Thyroid gland (tissue), 4 donors: ENCODE data around the gene TCEAL4.

ENCODE experiments used
- POLR2A ChIP-seq, 2 donors: fragments of 450-650 bp; IDR thresholded peaks; one replicate each; pipeline ENCODE4 v1.6.1; 2017; ENCODE audit warnings: antibody characterized with exemption in 2 of 2, mild to moderate bottlenecking in 2 of 2, moderate library complexity in 1 of 2
- TF ChIP-seq, protein P1 (sequence below), 6 experiments: fragments of 200-600 bp in 3 of 6; fragments of 450-650 bp in 3 of 6; sonication (generic) in 3 of 6; IDR thresholded peaks; one replicate each; pipeline ENCODE4 v1.5.1; 2016 to 2019; ENCODE audit warnings: antibody characterized with exemption in 6 of 6, mild to moderate bottlenecking in 2 of 6, inconsistent platforms in 1 of 6, moderate library complexity in 1 of 6

DNA sequence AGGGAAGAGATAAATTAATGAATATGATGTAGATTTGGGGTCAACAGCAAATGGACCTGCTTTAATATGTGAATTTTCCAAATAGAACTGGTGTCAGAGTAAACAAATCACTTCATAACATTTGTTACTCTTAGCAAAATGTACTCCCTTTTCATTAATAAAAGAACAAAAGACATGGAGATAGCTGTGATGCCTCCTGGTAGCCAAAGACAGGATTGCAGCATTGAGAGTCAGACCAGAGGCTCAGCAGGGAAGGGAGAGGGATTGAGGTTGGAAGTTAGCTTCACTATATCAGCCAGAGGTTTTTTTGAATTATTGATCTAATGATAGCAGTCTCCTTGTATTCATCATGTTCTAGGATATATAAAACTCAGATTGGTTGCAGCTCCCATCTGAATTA is 48.6 kb upstream of the TCEAL4 start:
- TF ChIP-seq, protein P1, sequence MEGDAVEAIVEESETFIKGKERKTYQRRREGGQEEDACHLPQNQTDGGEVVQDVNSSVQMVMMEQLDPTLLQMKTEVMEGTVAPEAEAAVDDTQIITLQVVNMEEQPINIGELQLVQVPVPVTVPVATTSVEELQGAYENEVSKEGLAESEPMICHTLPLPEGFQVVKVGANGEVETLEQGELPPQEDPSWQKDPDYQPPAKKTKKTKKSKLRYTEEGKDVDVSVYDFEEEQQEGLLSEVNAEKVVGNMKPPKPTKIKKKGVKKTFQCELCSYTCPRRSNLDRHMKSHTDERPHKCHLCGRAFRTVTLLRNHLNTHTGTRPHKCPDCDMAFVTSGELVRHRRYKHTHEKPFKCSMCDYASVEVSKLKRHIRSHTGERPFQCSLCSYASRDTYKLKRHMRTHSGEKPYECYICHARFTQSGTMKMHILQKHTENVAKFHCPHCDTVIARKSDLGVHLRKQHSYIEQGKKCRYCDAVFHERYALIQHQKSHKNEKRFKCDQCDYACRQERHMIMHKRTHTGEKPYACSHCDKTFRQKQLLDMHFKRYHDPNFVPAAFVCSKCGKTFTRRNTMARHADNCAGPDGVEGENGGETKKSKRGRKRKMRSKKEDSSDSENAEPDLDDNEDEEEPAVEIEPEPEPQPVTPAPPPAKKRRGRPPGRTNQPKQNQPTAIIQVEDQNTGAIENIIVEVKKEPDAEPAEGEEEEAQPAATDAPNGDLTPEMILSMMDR (IDR thresholded peaks at IDR 0.05): no peak
- TF ChIP-seq POLR2A (IDR thresholded peaks at IDR 0.05): no peak
